Peyer's patch (tissue), 4 donors: ENCODE measurements around the gene MASP2. TPM values are rescaled to one million over a fixed set of nuclear protein-coding genes. Genes with fewer than 3 reads are reported as not detected.
"Not testable (repeated sequence)": the region's sequence is repeated elsewhere in the genome, so short reads cannot be mapped to it uniquely, and the experiment has no call there.

Experiments
- DNase-seq, 3 donors: peaks; one replicate each; pipeline ENCODE4 v3.0.0-alpha.2; 2017 to 2019
- H3K27ac ChIP-seq, 4 donors: fragments of 200-600 bp; sonication (generic); one replicate each; pipeline ENCODE4 v1.5.1; 2016 to 2019
- H3K27me3 ChIP-seq, 2 donors: fragments of 200-600 bp; sonication (generic); one replicate each; pipeline ENCODE4 v1.5.1; 2019
- H3K36me3 ChIP-seq, 3 donors: fragments of 200-600 bp; sonication (generic); one replicate each; pipeline ENCODE4 v1.5.1; 2016 to 2019
- H3K4me1 ChIP-seq, 4 donors: fragments of 200-600 bp; sonication (generic); one replicate each; pipeline ENCODE4 v1.5.1; 2016 to 2019
- H3K4me3 ChIP-seq, 4 donors: fragments of 200-600 bp; sonication (generic); 1 replicate in 3 of 4; 2 replicates in 1 of 4; pipeline ENCODE4 v1.5.1; 2016 to 2019; ENCODE audit warnings: mild to moderate bottlenecking in 1 of 4
- H3K9me3 ChIP-seq, 4 donors: fragments of 200-600 bp; sonication (generic); one replicate each; pipeline ENCODE4 v1.5.1; 2016 to 2019; ENCODE audit warnings: mild to moderate bottlenecking in 1 of 4
- POLR2A ChIP-seq, 2 donors: fragments of 450-650 bp; IDR thresholded peaks; one replicate each; pipeline ENCODE4 v1.5.1; 2017; ENCODE audit warnings: antibody characterized with exemption in 2 of 2, mild to moderate bottlenecking in 2 of 2, moderate library complexity in 2 of 2
- total RNA-seq, 4 donors: library from RNA; depleted of rRNA; stranded (reverse); fragments of >200 nt; gene quantifications; one replicate each; pipeline ENCODE4 v1.1.0, GENCODE V29; 2016
- TF ChIP-seq, protein P1 (sequence below), 6 experiments: fragments of 450-650 bp in 4 of 6; fragments of 200-600 bp in 2 of 6; sonication (generic) in 1 of 6; IDR thresholded peaks; one replicate each; pipeline ENCODE4 v1.5.1; 2017 to 2019; ENCODE audit warnings: antibody characterized with exemption in 6 of 6, mild to moderate bottlenecking in 3 of 6, moderate library complexity in 1 of 6

The MASP2 gene
- total RNA-seq, 4 donors from 2014 or later, result not detected

DNA sequence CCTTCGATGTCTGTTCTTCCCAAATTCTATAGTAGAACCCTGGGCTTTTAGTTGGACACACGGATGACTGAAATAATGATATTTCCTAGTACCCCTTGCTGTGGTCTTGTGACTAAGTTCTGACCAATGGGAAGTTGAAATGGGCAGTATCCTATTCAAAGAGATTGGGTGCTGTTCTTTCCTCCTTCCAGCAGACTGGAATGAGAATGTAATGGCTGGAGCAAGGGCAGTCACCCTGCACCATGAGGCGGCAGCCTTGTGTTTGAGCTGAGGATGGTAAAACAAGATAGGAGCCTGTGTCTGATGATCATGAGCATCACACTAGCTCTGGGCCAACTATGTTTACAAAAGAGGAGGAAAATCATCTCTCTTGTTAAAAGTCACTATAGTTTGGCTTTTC, 17.9 kb upstream of the MASP2 start:
- no peaks in the 10 kb centered on the region for H3K9me3 ChIP-seq
- no peaks in the 10 kb centered on the region for H3K27me3 ChIP-seq
- no peak for DNase-seq
- TF ChIP-seq, protein P1, sequence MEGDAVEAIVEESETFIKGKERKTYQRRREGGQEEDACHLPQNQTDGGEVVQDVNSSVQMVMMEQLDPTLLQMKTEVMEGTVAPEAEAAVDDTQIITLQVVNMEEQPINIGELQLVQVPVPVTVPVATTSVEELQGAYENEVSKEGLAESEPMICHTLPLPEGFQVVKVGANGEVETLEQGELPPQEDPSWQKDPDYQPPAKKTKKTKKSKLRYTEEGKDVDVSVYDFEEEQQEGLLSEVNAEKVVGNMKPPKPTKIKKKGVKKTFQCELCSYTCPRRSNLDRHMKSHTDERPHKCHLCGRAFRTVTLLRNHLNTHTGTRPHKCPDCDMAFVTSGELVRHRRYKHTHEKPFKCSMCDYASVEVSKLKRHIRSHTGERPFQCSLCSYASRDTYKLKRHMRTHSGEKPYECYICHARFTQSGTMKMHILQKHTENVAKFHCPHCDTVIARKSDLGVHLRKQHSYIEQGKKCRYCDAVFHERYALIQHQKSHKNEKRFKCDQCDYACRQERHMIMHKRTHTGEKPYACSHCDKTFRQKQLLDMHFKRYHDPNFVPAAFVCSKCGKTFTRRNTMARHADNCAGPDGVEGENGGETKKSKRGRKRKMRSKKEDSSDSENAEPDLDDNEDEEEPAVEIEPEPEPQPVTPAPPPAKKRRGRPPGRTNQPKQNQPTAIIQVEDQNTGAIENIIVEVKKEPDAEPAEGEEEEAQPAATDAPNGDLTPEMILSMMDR (IDR thresholded peaks at IDR 0.05), result no peak
- no peak for TF ChIP-seq POLR2A (IDR thresholded peaks at IDR 0.05)
- no peak overlapping the region for H3K4me3 ChIP-seq
- H3K27ac ChIP-seq, result no peak overlapping the region
- H3K4me1 ChIP-seq, result peaks cover 0 to 9% (median 5%) of the 10 kb centered on the region in 4 donors
- peaks cover 0 to 61% (median 0%) of the 10 kb centered on the region in 3 donors for H3K36me3 ChIP-seq

DNA sequence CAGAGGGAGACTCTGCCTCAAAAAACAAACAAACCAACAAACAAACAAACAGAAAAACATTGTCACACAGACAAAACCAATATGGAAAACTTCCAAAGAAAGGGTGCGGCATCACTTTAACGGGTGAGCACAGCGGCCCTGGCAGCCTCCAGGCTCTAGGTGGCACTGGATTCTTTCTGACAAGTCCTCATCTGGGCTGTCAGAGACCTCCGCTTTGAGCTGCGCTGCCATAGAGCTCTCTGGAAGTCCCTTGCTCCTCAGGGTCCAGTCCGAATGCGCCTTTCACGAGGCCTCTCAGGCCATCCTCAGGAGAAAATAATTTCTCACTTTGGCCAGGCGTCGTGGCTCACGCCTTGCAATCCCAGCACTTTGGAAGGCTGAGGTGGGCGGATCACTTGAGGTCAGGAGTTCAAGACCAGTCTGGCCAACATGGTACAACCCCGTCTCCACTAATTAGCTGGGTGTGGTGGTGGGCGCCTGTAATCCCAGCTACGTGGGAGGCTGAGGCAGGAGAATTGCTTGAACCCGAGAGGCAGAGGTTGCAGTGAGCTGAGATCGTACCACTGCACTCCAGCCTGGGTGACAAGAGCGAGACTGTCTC, 17.0 kb upstream of the MASP2 start:
- not testable (repeated sequence) for H3K4me3 ChIP-seq, H3K27ac ChIP-seq, DNase-seq, H3K27me3 ChIP-seq, H3K9me3 ChIP-seq
- Histone ChIP-seq H3K36me3 (peaks cover 0 to 52% (median 0%) of the 10 kb centered on the region in 3 donors), H3K4me1 (peaks cover 3 to 12% (median 7%) of the 10 kb centered on the region in 4 donors)

DNA sequence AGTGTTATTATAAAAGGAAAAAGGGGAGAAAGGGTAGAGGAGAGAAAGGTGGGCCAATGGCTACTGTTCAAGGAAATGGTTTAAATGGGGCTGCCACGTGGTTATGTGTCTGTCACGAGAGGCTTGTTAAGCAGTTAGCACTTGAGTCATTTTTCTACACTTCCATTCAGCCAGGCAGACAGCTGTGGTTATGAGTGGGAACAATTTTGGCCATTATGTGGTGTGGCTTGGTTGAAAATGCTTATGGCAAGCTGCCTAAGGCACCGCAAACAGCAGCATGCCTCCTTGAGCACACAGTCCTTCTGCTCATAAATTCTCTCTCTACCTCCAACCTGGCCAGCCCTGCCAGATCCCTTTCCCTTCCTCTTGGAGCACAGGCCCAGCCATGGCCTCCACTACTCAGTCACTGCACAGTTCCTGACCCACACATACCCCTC, 15.9 kb upstream of the MASP2 start:
- Histone ChIP-seq H3K27me3 (no peaks in the 10 kb centered on the region), H3K4me1 (peaks cover 3 to 17% (median 13%) of the 10 kb centered on the region in 4 donors), H3K36me3 (peaks cover 0 to 41% (median 0%) of the 10 kb centered on the region in 3 donors), H3K27ac (no peak overlapping the region), H3K9me3 (no peaks in the 10 kb centered on the region), H3K4me3 (no peak overlapping the region)
- DNase-seq, result no peak
- TF ChIP-seq POLR2A (IDR thresholded peaks at IDR 0.05), result no peak
- TF ChIP-seq, protein P1 (IDR thresholded peaks at IDR 0.05), result no peak

DNA sequence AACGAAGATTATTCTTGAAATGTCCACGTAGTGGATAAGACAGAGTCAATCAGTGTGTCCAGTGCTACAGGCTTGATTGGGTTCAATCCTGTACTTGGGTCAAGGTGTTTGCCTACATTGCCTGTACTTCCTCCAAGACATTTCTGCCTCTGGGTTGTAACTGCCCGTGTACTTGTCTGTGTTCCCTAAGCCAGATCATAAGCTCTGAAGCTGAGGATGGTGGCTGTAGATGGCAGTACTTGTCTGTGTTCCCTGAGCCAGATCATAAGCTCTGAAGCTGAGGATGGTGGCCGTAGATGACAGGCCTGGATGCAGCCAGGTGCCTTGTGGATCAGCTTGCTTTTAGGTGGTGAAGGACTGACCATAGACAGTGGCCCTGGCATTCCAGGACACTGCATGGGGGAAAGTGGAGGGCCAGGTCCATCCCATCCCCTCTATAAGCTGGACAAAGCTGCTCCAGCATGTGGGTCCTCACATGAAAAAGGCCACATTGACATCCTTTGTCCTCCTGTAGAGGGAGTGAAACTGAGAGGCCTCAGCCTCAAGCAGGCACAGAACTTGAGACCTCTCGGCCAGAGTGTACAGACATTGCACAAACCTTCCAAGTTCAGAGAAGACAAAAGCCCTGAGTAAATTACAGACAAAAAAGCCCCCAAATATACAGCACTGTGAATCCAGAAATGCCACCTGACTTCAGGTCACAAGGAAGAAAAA, 14.8 kb upstream of the MASP2 start:
- no peaks in the 10 kb centered on the region for H3K27me3 ChIP-seq

DNA sequence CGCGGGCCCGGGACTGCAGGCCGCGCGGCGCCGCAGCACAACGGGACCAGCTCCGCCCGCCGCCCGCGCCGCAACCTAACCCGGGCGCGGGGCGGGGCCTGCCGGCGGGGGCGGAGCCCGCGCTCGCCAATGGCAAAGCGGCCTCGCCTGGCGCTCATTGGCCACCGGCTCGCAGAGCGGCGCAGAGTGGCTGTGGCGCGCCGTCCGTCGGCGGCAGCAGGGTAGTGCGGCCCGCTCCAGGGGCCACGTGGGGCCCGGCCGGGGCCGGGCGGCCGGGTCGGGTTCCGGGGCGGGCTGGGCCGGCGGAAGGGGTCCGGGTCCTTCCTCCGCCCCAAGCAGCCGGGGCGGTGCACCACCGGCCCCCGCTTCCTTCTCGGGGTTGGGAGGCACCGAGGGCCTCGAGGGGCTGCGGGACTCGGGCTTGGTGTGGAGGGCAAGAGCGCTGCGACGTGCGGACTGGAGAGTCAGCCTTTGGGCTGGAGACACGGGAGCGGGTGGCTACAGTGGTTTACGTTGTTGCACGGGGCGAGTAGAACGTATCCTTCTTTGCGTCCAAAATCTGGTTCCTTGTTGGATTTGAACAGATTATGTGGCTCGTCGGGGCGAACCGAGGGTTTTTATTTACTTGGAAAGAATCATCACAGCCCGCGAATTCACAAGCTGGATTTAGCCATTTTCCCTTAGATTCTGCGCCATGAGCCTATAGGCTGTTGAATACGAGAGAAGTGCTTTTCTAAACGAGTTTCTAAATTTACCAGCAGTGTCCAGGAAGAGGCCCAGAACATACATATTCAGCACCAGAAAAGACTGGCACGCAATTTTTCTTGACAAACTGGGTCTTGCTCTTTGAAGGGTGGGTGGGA, 13.2 kb upstream of the MASP2 start, which contains the start of gene SRM:
SRM (minus strand) TSS at position 51 of the 863 bp plus-strand sequence. CDS start 75 bp downstream, outside the sequence.
- H3K36me3 ChIP-seq, result peaks cover 0 to 26% (median 0%) of the 10 kb centered on the region in 3 donors
- DNase-seq, result peak; percentile 88 to 96 (median 95)
- TF ChIP-seq, protein P1 (IDR thresholded peaks at IDR 0.05), result peak; percentile 51 to 88 (median 70)
- peak in 1 of 2 donors; percentile 53 for TF ChIP-seq POLR2A (IDR thresholded peaks at IDR 0.05)

More for the DNA sequence above, 14.8 kb upstream of the MASP2 start:
- Histone ChIP-seq H3K4me3 (no peak overlapping the region), H3K4me1 (peaks cover 3 to 17% (median 13%) of the 10 kb centered on the region in 4 donors), H3K9me3 (no peaks in the 10 kb centered on the region), H3K27ac (peak overlapping the region in 1 of 4 donors; percentile 86), H3K36me3 (peaks cover 0 to 29% (median 0%) of the 10 kb centered on the region in 3 donors)
- no peak for DNase-seq
- no peak for TF ChIP-seq POLR2A (IDR thresholded peaks at IDR 0.05)
- TF ChIP-seq, protein P1 (IDR thresholded peaks at IDR 0.05), result no peak

More for the DNA sequence above, 13.2 kb upstream of the MASP2 start, which contains the start of gene SRM:
- Histone ChIP-seq H3K9me3 (no peaks in the 10 kb centered on the region), H3K27me3 (no peaks in the 10 kb centered on the region), H3K4me1 (peaks cover 3 to 17% (median 13%) of the 10 kb centered on the region in 4 donors), H3K4me3 (peak within 1 kb of the TSS; percentile 92 to 99 (median 96)), H3K27ac (peak within 1 kb of the TSS; percentile 62 to 86 (median 70))
